GM12878 (cell line): ENCODE results near the gene LRRC15. TPM values are rescaled to one million over a fixed set of nuclear protein-coding genes. Genes with fewer than 3 reads are reported as not detected.

Experiments
- ATAC-seq: fragments of 200-7000 bp; cut with Tn5 transposase; 3 replicates; pipeline ENCODE4 v1.9.1; 2020; ENCODE audit warnings: mild to moderate bottlenecking, moderate library complexity
- BruUV-seq: library from RNA; stranded (reverse); fragments of 400-500 nt; replicated peaks from 2 replicates; lab custom pipeline; 2021; lab: Mats Ljungman, UMichigan
- CTCF ChIA-PET: fragments of 300-600 bp; sonication (Branson Sonifier 250); formaldehyde crosslinking; extraction: SDS; loops from one replicate; lab custom pipeline; 2021; ENCODE audit warnings: inconsistent platforms; lab: Yijun Ruan, JAX
- POLR2A ChIA-PET: fragments of 350-600 bp; formaldehyde crosslinking; extraction: SDS; loops from one replicate; lab custom pipeline; 2021; ENCODE audit warnings: inconsistent platforms; lab: Charles Lee
- RAD21 ChIA-PET: fragments of 300-600 bp; sonication (Branson Sonifier 250); formaldehyde crosslinking; loops from one replicate; lab custom pipeline; 2023; ENCODE audit warnings: antibody characterized with exemption; ENCODE audit not compliant: unreplicated experiment; lab: Charles Lee
- SMC1A ChIA-PET: fragments of 300-600 bp; sonication (Branson Sonifier 250); formaldehyde crosslinking; loops from one replicate; lab custom pipeline; 2023; ENCODE audit not compliant: unreplicated experiment, uncharacterized antibody; lab: Charles Lee
- DNase-seq: peaks from one replicate; pipeline ENCODE4 v3.0.0-alpha.2; 2011; ENCODE audit warnings: low read depth, low spot score
- FAIRE-seq: peaks from 3 replicates; lab custom pipeline; 2011; peaks lifted over from hg19 to GRCh38; lab: Jason Lieb, UNC
- H2AFZ ChIP-seq: 2 replicates; pipeline ENCODE4 v1.6.0; 2011; ENCODE audit warnings: low read depth, low read length, control low read depth; ENCODE audit not compliant: control insufficient read depth
- H3K27ac ChIP-seq: 2 replicates; pipeline ENCODE4 v1.5.1; 2011; ENCODE audit warnings: control low read depth; ENCODE audit not compliant: control insufficient read depth, insufficient read depth
- H3K27me3 ChIP-seq, 2 experiments: replicated peaks in 1 of 2; 2 replicates each; pipeline versions ENCODE4 v1.6.0 to v1.6.1; 2011; ENCODE audit warnings: low read length in 1 of 2; ENCODE audit not compliant: control insufficient read depth in 2 of 2, insufficient read depth in 2 of 2
- H3K36me3 ChIP-seq, 2 experiments: 2 replicates each; pipeline ENCODE4 v1.5.1; 2011; ENCODE audit warnings: low read length in 1 of 2; ENCODE audit not compliant: control insufficient read depth in 2 of 2, insufficient read depth in 2 of 2
- H3K4me1 ChIP-seq: 2 replicates; pipeline ENCODE4 v1.6.1; 2011; ENCODE audit warnings: mild to moderate bottlenecking, low read length, moderate library complexity, mixed read lengths; ENCODE audit not compliant: control insufficient read depth, insufficient read depth
- H3K4me2 ChIP-seq: 2 replicates; pipeline ENCODE4 v1.6.0; 2011; ENCODE audit warnings: control low read depth; ENCODE audit not compliant: control insufficient read depth, insufficient read depth
- H3K4me3 ChIP-seq: fragments of 200-600 bp; sonication (generic); 2 replicates; pipeline ENCODE4 v1.5.1; 2016
- H3K79me2 ChIP-seq: 2 replicates; pipeline ENCODE4 v1.6.0; 2011; ENCODE audit warnings: low read length; ENCODE audit not compliant: control insufficient read depth, insufficient read depth
- H3K9ac ChIP-seq: 2 replicates; pipeline ENCODE4 v1.8.0; 2011; ENCODE audit warnings: low read length, control low read depth, mixed read lengths; ENCODE audit not compliant: control insufficient read depth, insufficient read depth
- H3K9me3 ChIP-seq: replicated peaks from 3 replicates; pipeline ENCODE4 v1.5.1; 2011; ENCODE audit warnings: mild to moderate bottlenecking, low read length; ENCODE audit not compliant: control insufficient read depth, insufficient read depth
- H4K20me1 ChIP-seq: 2 replicates; pipeline ENCODE4 v1.6.0; 2011; ENCODE audit not compliant: control insufficient read depth, insufficient read depth
- ATF7 ChIP-seq: fragments of 450-650 bp; IDR thresholded peaks from 2 replicates; pipeline ENCODE4 v1.6.1; 2016; ENCODE audit warnings: low read depth, mild to moderate bottlenecking
- BCL3 ChIP-seq: IDR thresholded peaks from 2 replicates; pipeline ENCODE4 v1.6.1; 2011; ENCODE audit warnings: borderline replicate concordance, low read depth, mild to moderate bottlenecking, moderate library complexity, low read length; ENCODE audit not compliant: insufficient read depth, poor library complexity, severe bottlenecking
- TAF1 ChIP-seq: IDR thresholded peaks from 2 replicates; pipeline ENCODE4 v1.6.1; 2011; ENCODE audit warnings: mild to moderate bottlenecking, low read depth, low read length, borderline replicate concordance
- USF2 ChIP-seq: IDR thresholded peaks from 2 replicates; pipeline ENCODE4 v1.6.1; 2011; ENCODE audit warnings: low read depth, low read length, improper control_type of control experiment, borderline replicate concordance
- ZNF207 ChIP-seq: fragments of 450-650 bp; IDR thresholded peaks from 2 replicates; pipeline ENCODE4 v1.6.1; 2014; ENCODE audit warnings: antibody characterized with exemption, mild to moderate bottlenecking, borderline replicate concordance
- ZNF217 ChIP-seq: fragments of 450-650 bp; IDR thresholded peaks from 2 replicates; pipeline ENCODE4 v1.6.1; 2017; ENCODE audit warnings: antibody characterized with exemption, mild to moderate bottlenecking
- whole genome bisulfite sequencing: methylation state at CpG from one replicate; pipeline ENCODE4 v1.1.6; 2016; ENCODE audit warnings: low lambda C conversion rate; ENCODE audit not compliant: insufficient replicate concordance, insufficient coverage; ENCODE audit errors: missing lambda C conversion rate; 5-methylcytosine and 5-hydroxymethylcytosine counted together
- in situ Hi-C: fragments of 300-500 bp; cut with MboI; formaldehyde crosslinking; loops from 9 replicates; pipeline ENCODE4 v1.14.3; 2018; ENCODE audit warnings: mixed read lengths
- intact Hi-C: fragments of 100-400 bp; cut with micrococcal nuclease; formaldehyde crosslinking; loops from one replicate; pipeline ENCODE4 v1.14.2; 2022; ENCODE audit not compliant: unreplicated experiment
- polyA plus RNA-seq, 11 experiments: library from polyadenylated mRNA; depleted of rRNA in 4 of 11; unstranded in 6 of 11; stranded (reverse) in 5 of 11; fragments of >200 nt; fragmentation: Nextera tagmentation in 4 of 11; fragmentation: Illumina TruSeq in 1 of 11; extraction: Ambion mirVana in 4 of 11; extraction: Trizol in 1 of 11; gene quantifications; 1 replicate in 1 of 11; 2 replicates in 10 of 11; pipeline versions ENCODE4 v1.2.1 to v1.2.3, GENCODE V29; 2011 to 2016; ENCODE audit warnings: inconsistent platforms in 2 of 11, missing spikeins in 2 of 11, low read depth in 1 of 11
- total RNA-seq, 4 experiments: library from RNA; depleted of rRNA in 3 of 4; stranded (reverse); fragments of >200 nt in 3 of 4; fragmentation: Illumina TruSeq in 1 of 4; extraction: Trizol in 1 of 4; gene quantifications; 2 replicates each; pipeline versions ENCODE4 v1.2.1 to v1.2.3, GENCODE V29; 2013 to 2021

The LRRC15 gene
- total and polyA plus RNA-seq, 10 of the 15 experiments (the other 5 are each of a cell fraction or from before 2014, with no cell fraction given), result not detected

- H3K36me3 ChIP-seq, result no peaks in the 10 kb centered on the region
- no peak overlapping the region for H3K9ac ChIP-seq
- CTCF ChIA-PET, result interaction anchor here (1.0 to 5.5 kb wide), 4 partner anchors 12 to 935 kb away, joined by 3 to 64 read pairs (median 4); no protein-coding TSS in a partner anchor
- SMC1A ChIA-PET, result interaction anchor here (1.3 kb wide), 1 partner anchor 262 kb away, joined by 3 read pairs; no protein-coding TSS in a partner anchor
- no peak overlapping the region for H3K4me2 ChIP-seq
- ATAC-seq (no peak), FAIRE-seq (no peak), DNase-seq (no peak)
- no TSS peak for BruUV-seq
- 53% methylated on average over 7 of the region's 7 CpGs for WGBS
- in situ Hi-C loops, result loop anchor here (5.0 to 10.0 kb wide), 2 partner anchors 259 to 922 kb away; no protein-coding TSS in a partner anchor
- peaks cover 0 to 7% of the 10 kb centered on the region in 2 experiments; a peak in 3 of 4 replicates for H3K27me3 ChIP-seq
- H3K27ac ChIP-seq, result no peak overlapping the region
- no peak overlapping the region for H3K4me3 ChIP-seq
- POLR2A ChIA-PET, result no interaction called here
- H3K79me2 ChIP-seq, result no peaks in the 10 kb centered on the region
- H3K9me3 ChIP-seq, result no peaks in the 10 kb centered on the region
- H4K20me1 ChIP-seq, result no peaks in the 10 kb centered on the region; the same call in 1 of the 2 replicates
- TF ChIP-seq TAF1 (no peak), ZNF217 (no peak), ZNF207 (no peak), USF2 (no peak), ATF7 (no peak), BCL3 (no peak)
- RAD21 ChIA-PET, result interaction anchor here (2.1 to 2.4 kb wide), 2 partner anchors 11 to 73 kb away, joined by 7 to 10 read pairs; no protein-coding TSS in a partner anchor
- H3K4me1 ChIP-seq, result no peaks in the 10 kb centered on the region
- intact Hi-C loops, result loop anchor here (1.0 to 10.0 kb wide), 3 partner anchors 71 to 932 kb away; no protein-coding TSS in a partner anchor
- H2AFZ ChIP-seq, result no peak overlapping the region
Measured at GRCh38 chr3:194332858-194333211, 36.7 kb downstream of the LRRC15 start.
